Measurements from ENCODE around the gene DIP2C.

The DIP2C gene

DNA sequence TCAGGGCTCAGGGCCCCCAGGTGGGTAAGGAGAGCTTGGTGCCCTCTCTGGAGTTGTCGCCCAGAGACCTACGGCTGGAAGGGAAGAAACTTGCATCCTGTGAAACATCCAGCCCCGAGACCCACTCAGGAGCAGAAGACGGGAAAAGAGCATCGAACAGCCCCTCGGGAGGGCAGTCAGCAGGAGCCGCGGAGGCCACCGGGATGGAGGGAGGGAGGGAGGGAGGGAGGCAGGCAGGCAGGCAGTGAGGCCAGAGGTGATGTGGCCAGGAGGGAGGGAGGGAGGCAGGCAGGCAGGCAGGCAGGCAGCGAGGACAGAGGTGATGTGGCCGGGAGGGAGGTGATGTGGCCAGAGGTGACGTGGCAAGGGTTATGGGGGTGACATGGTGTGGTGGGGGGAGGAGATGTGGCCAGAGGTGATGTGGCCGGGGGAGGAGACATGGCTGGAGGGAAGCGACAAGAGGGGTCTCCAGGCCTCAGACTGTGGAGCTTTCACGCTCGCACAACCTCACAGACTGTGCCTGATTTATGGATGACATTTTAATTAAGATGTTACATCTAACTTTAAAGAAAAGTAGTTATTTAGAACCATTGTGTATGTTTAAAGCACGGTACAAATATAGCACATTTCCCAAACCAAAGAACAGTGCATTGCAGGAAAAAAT lies 141.1 kb downstream of the DIP2C start:
- Histone ChIP-seq H2AFZ (ENCODE audit: low read depth, low read length) (no peak overlapping the region), H3K79me2 (ENCODE audit: insufficient read depth, low read length) (no peaks in the 10 kb centered on the region), H3K4me3 (ENCODE audit: low read depth in 1 of 2, low read length in 2 of 2) (no peak overlapping the region), H3K9me3 (ENCODE audit: insufficient read depth, low read length, severe bottlenecking) (no peaks in the 10 kb centered on the region), H3K4me2 (ENCODE audit: insufficient read depth, low read length) (no peak overlapping the region), H3K27me3 (ENCODE audit: insufficient read depth, low read length, poor library complexity) (peaks cover 16% of the 10 kb centered on the region), H3K36me3 (ENCODE audit: insufficient read depth, low read length) (no peaks in the 10 kb centered on the region), H3K27ac (ENCODE audit: low read length) (no peak overlapping the region), H3K9ac (ENCODE audit: low read depth, low read length) (no peak overlapping the region), H3K4me1 (ENCODE audit: insufficient read depth, low read length) (no peaks in the 10 kb centered on the region), H4K20me1 (ENCODE audit: insufficient read depth, low read length) (peaks cover 3% of the 10 kb centered on the region)
- TF ChIP-seq, protein P1, sequence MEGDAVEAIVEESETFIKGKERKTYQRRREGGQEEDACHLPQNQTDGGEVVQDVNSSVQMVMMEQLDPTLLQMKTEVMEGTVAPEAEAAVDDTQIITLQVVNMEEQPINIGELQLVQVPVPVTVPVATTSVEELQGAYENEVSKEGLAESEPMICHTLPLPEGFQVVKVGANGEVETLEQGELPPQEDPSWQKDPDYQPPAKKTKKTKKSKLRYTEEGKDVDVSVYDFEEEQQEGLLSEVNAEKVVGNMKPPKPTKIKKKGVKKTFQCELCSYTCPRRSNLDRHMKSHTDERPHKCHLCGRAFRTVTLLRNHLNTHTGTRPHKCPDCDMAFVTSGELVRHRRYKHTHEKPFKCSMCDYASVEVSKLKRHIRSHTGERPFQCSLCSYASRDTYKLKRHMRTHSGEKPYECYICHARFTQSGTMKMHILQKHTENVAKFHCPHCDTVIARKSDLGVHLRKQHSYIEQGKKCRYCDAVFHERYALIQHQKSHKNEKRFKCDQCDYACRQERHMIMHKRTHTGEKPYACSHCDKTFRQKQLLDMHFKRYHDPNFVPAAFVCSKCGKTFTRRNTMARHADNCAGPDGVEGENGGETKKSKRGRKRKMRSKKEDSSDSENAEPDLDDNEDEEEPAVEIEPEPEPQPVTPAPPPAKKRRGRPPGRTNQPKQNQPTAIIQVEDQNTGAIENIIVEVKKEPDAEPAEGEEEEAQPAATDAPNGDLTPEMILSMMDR (IDR thresholded peaks at IDR 0.05; ENCODE audit: borderline replicate concordance, extremely low read depth, low read length, poor library complexity, severe bottlenecking): no peak
- no peak for TF ChIP-seq EZH2 (IDR thresholded peaks at IDR 0.05; ENCODE audit: borderline replicate concordance, low read depth, low read length, severe bottlenecking)
- DNase-seq (no peak), ATAC-seq (ENCODE audit: insufficient read depth, low read depth) (no peak)

DNA sequence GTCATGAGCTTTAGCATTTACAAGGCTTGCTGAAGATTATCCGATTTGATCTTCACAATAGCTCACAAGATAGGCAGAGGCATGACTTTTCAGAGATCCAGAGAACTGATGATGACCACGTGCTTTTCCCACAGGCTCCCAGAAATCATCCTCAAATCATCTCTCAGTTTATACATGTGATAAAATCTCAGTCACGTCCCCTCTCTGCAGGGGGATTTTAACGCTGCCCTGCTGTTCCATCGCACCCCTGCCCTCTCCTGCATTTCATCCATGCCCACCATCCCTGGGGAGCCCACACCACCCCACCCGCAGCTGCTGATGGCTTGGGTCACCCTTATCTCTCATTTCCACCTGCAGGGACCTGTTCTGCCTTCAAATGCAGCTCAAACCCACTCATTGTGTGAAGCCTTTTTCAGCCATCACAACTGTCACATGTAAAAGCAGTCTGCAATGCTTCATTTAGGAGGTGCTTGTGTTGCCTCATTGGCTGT lies 141.8 kb downstream of the DIP2C start:
- Histone ChIP-seq H3K27ac (ENCODE audit: low read length) (no peak overlapping the region), H3K9me3 (ENCODE audit: insufficient read depth, low read length, severe bottlenecking) (no peaks in the 10 kb centered on the region), H4K20me1 (ENCODE audit: insufficient read depth, low read length) (peaks cover 7% of the 10 kb centered on the region), H3K4me3 (ENCODE audit: low read depth in 1 of 2, low read length in 2 of 2) (no peak overlapping the region), H3K36me3 (ENCODE audit: insufficient read depth, low read length) (no peaks in the 10 kb centered on the region), H3K27me3 (ENCODE audit: insufficient read depth, low read length, poor library complexity) (peaks cover 16% of the 10 kb centered on the region), H3K4me2 (ENCODE audit: insufficient read depth, low read length) (no peak overlapping the region), H2AFZ (ENCODE audit: low read depth, low read length) (no peak overlapping the region), H3K79me2 (ENCODE audit: insufficient read depth, low read length) (no peaks in the 10 kb centered on the region), H3K4me1 (ENCODE audit: insufficient read depth, low read length) (no peaks in the 10 kb centered on the region), H3K9ac (ENCODE audit: low read depth, low read length) (no peak overlapping the region)
- TF ChIP-seq, protein P1 (IDR thresholded peaks at IDR 0.05; ENCODE audit: borderline replicate concordance, extremely low read depth, low read length, poor library complexity, severe bottlenecking): no peak
- no peak for TF ChIP-seq EZH2 (IDR thresholded peaks at IDR 0.05; ENCODE audit: borderline replicate concordance, low read depth, low read length, severe bottlenecking)
- ATAC-seq (ENCODE audit: insufficient read depth, low read depth) (no peak), DNase-seq (no peak)

DNA sequence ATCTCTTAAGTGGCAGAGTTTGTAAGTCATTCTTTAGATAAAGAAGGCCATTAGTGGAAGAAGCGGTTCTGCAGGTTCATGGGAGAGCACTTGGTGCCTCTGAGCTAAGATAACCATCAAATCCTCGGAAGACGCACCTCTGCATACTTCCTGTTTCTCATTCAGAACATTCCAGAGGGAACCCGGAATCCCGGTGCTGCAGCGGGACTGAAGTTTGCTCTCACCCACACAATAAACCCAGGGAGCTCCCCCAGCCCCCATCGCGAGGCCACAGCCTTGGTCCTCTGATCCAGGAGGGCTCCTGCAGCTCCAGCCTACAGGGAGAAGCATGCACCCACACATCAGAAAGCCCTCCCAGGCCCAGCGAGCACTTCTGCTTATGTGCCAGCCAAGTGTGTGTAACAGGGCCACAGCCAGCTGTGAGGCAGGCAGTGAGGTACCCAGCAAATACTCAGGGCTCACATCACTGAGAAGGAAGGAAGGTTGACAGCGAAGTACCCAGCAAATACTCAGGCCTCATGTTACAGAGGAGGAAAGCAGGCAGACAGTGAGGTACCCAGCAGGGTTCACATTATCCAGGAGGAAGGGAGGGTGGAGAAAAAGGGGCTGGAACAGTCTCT lies 142.4 kb downstream of the DIP2C start:
- peaks cover 16% of the 10 kb centered on the region for H3K27me3 ChIP-seq (ENCODE audit: insufficient read depth, low read length, poor library complexity)
- no peak overlapping the region for H3K4me3 ChIP-seq (ENCODE audit: low read depth in 1 of 2, low read length in 2 of 2)
- DNase-seq (no peak), ATAC-seq (ENCODE audit: insufficient read depth, low read depth) (no peak)
- no peaks in the 10 kb centered on the region for H3K36me3 ChIP-seq (ENCODE audit: insufficient read depth, low read length)
- TF ChIP-seq, protein P1 (IDR thresholded peaks at IDR 0.05; ENCODE audit: borderline replicate concordance, extremely low read depth, low read length, poor library complexity, severe bottlenecking): no peak
- TF ChIP-seq EZH2 (IDR thresholded peaks at IDR 0.05; ENCODE audit: borderline replicate concordance, low read depth, low read length, severe bottlenecking): no peak
- no peak overlapping the region for H3K27ac ChIP-seq (ENCODE audit: low read length)
- no peak overlapping the region for H3K9ac ChIP-seq (ENCODE audit: low read depth, low read length)
- H4K20me1 ChIP-seq (ENCODE audit: insufficient read depth, low read length): peaks cover 7% of the 10 kb centered on the region
- no peaks in the 10 kb centered on the region for H3K9me3 ChIP-seq (ENCODE audit: insufficient read depth, low read length, severe bottlenecking)
- no peaks in the 10 kb centered on the region for H3K4me1 ChIP-seq (ENCODE audit: insufficient read depth, low read length)
- H2AFZ ChIP-seq (ENCODE audit: low read depth, low read length): no peak overlapping the region
- H3K79me2 ChIP-seq (ENCODE audit: insufficient read depth, low read length): no peaks in the 10 kb centered on the region
- H3K4me2 ChIP-seq (ENCODE audit: insufficient read depth, low read length): no peak overlapping the region

All from DND-41 (cell line).